Stomach (tissue), 9 donors: Measurements from ENCODE around the gene TLE7. TPM values are rescaled to one million over a fixed set of nuclear protein-coding genes. Genes with fewer than 3 reads are reported as not detected.

Experiments used
- DNase-seq, 2 donors: peaks; one replicate each; pipeline versions ENCODE4 v3.0.0 to v3.0.0-alpha.2; 2013 to 2019
- H3K27ac ChIP-seq, 5 donors: fragments of 200-600 bp in 4 of 5; sonication (generic) in 4 of 5; one replicate each; pipeline ENCODE4 v1.5.1; 2013 to 2019; ENCODE audit warnings: mild to moderate bottlenecking in 1 of 5, moderate library complexity in 1 of 5
- H3K27me3 ChIP-seq, 3 donors: fragments of 200-600 bp; sonication (generic); one replicate each; pipeline ENCODE4 v1.5.1; 2017 to 2019; ENCODE audit warnings: mixed run types in 1 of 3
- H3K36me3 ChIP-seq, 4 donors: fragments of 200-600 bp; sonication (generic); 1 replicate in 3 of 4; 2 replicates in 1 of 4; pipeline ENCODE4 v1.5.1; 2016 to 2019
- H3K4me1 ChIP-seq, 4 donors: fragments of 200-600 bp; sonication (generic); one replicate each; pipeline ENCODE4 v1.5.1; 2016 to 2019
- H3K4me3 ChIP-seq, 4 donors: fragments of 200-600 bp; sonication (generic) in 3 of 4; one replicate each; pipeline ENCODE4 v1.5.1; 2016 to 2019; ENCODE audit warnings: mild to moderate bottlenecking in 1 of 4
- H3K9me3 ChIP-seq, 4 donors: fragments of 200-600 bp; sonication (generic); one replicate each; pipeline ENCODE4 v1.5.1; 2016 to 2019
- CTCF ChIP-seq, 7 experiments: fragments of 450-650 bp in 4 of 7; fragments of 200-600 bp in 3 of 7; sonication (generic) in 3 of 7; IDR thresholded peaks; one replicate each; pipeline ENCODE4 v1.5.1; 2016 to 2019; ENCODE audit warnings: antibody characterized with exemption in 7 of 7, control low read depth in 2 of 7, mild to moderate bottlenecking in 1 of 7
- EP300 ChIP-seq: sonication (generic); formaldehyde crosslinking; IDR thresholded peaks from one replicate; pipeline ENCODE4 v1.6.1; 2017; ENCODE audit warnings: antibody characterized with exemption
- POLR2A ChIP-seq, 4 donors: fragments of 450-650 bp; IDR thresholded peaks; one replicate each; pipeline ENCODE4 v1.6.1; 2016; ENCODE audit warnings: antibody characterized with exemption in 4 of 4, control low read depth in 2 of 4, mild to moderate bottlenecking in 1 of 4, moderate library complexity in 1 of 4
- POLR2AphosphoS5 ChIP-seq, 3 donors: sonication (generic); formaldehyde crosslinking; IDR thresholded peaks; one replicate each; pipeline ENCODE4 v1.6.1; 2016; ENCODE audit warnings: antibody characterized with exemption in 3 of 3
- WGBS, 5 donors: extraction: QIAGEN DNeasy Blood & Tissue Kit in 3 of 5; methylation state at CpG; one replicate each; pipeline versions ENCODE4 v1.1.5 to v1.1.7; 2013 to 2018; 5-methylcytosine and 5-hydroxymethylcytosine counted together
- intact Hi-C: fragments of 100-400 bp; cut with DNase I; formaldehyde crosslinking; loops from one replicate; pipeline ENCODE4 v1.15.1; 2023; ENCODE audit warnings: low total_unique reads
- polyA plus RNA-seq, 3 donors: library from polyadenylated mRNA; stranded (reverse); fragments of 200-250 nt; gene quantifications; one replicate each; pipeline ENCODE4 v1.2.3, GENCODE V29; 2013
- total RNA-seq, 5 donors: library from RNA; depleted of rRNA; stranded (reverse); fragments of >200 nt; gene quantifications; one replicate each; pipeline versions ENCODE4 v1.1.0 to v1.2.3, GENCODE V29; 2014 to 2016
- donor health status: healthy with polysubstance abuse.
- donor health status: Bipolar disorder and iron deficiency.
- donor health status: healthy.

Gene TLE7
- total and polyA plus RNA-seq, 8 donors: not detected

GRCh38 chr16:71484006-71484893 is 42.4 kb upstream of the TLE7 start:
- Histone ChIP-seq H3K4me3 (peak overlapping the region; percentile 72 to 80 (median 78)), H3K27me3 (no peaks in the 10 kb centered on the region), H3K4me1 (peaks cover 5 to 15% (median 13%) of the 10 kb centered on the region in 4 donors), H3K9me3 (no peaks in the 10 kb centered on the region), H3K36me3 (no peaks in the 10 kb centered on the region), H3K27ac (peak overlapping the region; percentile 94 to 98 (median 97))
- DNase-seq: peak; percentile 89 to 97
- intact Hi-C loops: no loop called here
- peak; percentile 74 to 91 (median 88) for TF ChIP-seq POLR2AphosphoS5 (IDR thresholded peaks at IDR 0.05)
- TF ChIP-seq POLR2A (IDR thresholded peaks at IDR 0.05): no peak
- no peak for TF ChIP-seq EP300
- peak in 1 of 7 experiments; percentile 6 for TF ChIP-seq CTCF (IDR thresholded peaks at IDR 0.05)
- 0 to 1% (median 0%) methylated on average over 43 to 44 of the region's 44 CpGs for WGBS, 5 donors

GRCh38 chr16:71482569-71482968 is 40.7 kb upstream of the TLE7 start:
- H3K27ac ChIP-seq: no peak overlapping the region
- no peak for DNase-seq
- intact Hi-C loops: no loop called here
- peaks cover under 1 to 14% (median 13%) of the 10 kb centered on the region in 4 donors for H3K36me3 ChIP-seq
- WGBS, 5 donors: 90 to 93% (median 91%) methylated on average over 5 of the region's 5 CpGs
- no peak overlapping the region for H3K4me3 ChIP-seq
- H3K9me3 ChIP-seq: no peaks in the 10 kb centered on the region
- no peak for TF ChIP-seq POLR2AphosphoS5 (IDR thresholded peaks at IDR 0.05)
- no peak for TF ChIP-seq POLR2A (IDR thresholded peaks at IDR 0.05)
- no peak for TF ChIP-seq EP300
- no peak for TF ChIP-seq CTCF (IDR thresholded peaks at IDR 0.05)
- H3K27me3 ChIP-seq: no peaks in the 10 kb centered on the region
- peaks cover 5 to 15% (median 13%) of the 10 kb centered on the region in 4 donors for H3K4me1 ChIP-seq

GRCh38 chr16:71480956-71481355 is 39.1 kb upstream of the TLE7 start:
- 95 to 100% (median 99%) methylated on average over 2 of the region's 2 CpGs for WGBS, 5 donors
- no peak for TF ChIP-seq POLR2A (IDR thresholded peaks at IDR 0.05)
- TF ChIP-seq CTCF (IDR thresholded peaks at IDR 0.05): no peak
- TF ChIP-seq POLR2AphosphoS5 (IDR thresholded peaks at IDR 0.05): no peak
- TF ChIP-seq EP300: no peak

GRCh38 chr16:71479420-71479819 is 37.6 kb upstream of the TLE7 start:
- Histone ChIP-seq H3K27ac (no peak overlapping the region), H3K27me3 (no peaks in the 10 kb centered on the region), H3K4me3 (no peak overlapping the region), H3K4me1 (peaks cover 5 to 9% (median 8%) of the 10 kb centered on the region in 4 donors), H3K9me3 (no peaks in the 10 kb centered on the region), H3K36me3 (peaks cover 15 to 45% (median 45%) of the 10 kb centered on the region in 4 donors)
- TF ChIP-seq CTCF (IDR thresholded peaks at IDR 0.05) (no peak), POLR2A (IDR thresholded peaks at IDR 0.05) (no peak), POLR2AphosphoS5 (IDR thresholded peaks at IDR 0.05) (no peak), EP300 (no peak)
- intact Hi-C loops: no loop called here
- peak in 1 of 2 donors; percentile 40 for DNase-seq
- WGBS, 5 donors: 50 to 69% (median 52%) methylated on average over 3 of the region's 3 CpGs

More at GRCh38 chr16:71480956-71481355, 39.1 kb upstream of the TLE7 start:
- Histone ChIP-seq H3K9me3 (no peaks in the 10 kb centered on the region), H3K27ac (no peak overlapping the region), H3K4me1 (peaks cover 5 to 15% (median 13%) of the 10 kb centered on the region in 4 donors), H3K36me3 (peaks cover 8 to 30% (median 29%) of the 10 kb centered on the region in 4 donors), H3K27me3 (no peaks in the 10 kb centered on the region), H3K4me3 (no peak overlapping the region)
- no peak for DNase-seq
- intact Hi-C loops: no loop called here
